AG09309 (cell line): ENCODE data around the gene DAAM2.

Source experiments
- DNase-seq: peaks from one replicate; pipeline ENCODE4 v3.0.0-alpha.2; 2010; ENCODE audit warnings: low read depth
- H3K4me3 ChIP-seq: 2 replicates; pipeline ENCODE4 v1.5.1; 2011; ENCODE audit warnings: mild to moderate bottlenecking, low read depth, low read length, moderate library complexity; ENCODE audit not compliant: control insufficient read depth
- CTCF ChIP-seq: IDR thresholded peaks from 2 replicates; pipeline ENCODE4 v1.5.1; 2011; ENCODE audit warnings: mild to moderate bottlenecking, low read depth, low read length, inconsistent platforms; ENCODE audit not compliant: insufficient read depth, control insufficient read depth; ENCODE audit errors: missing control alignments

Gene DAAM2

DNA sequence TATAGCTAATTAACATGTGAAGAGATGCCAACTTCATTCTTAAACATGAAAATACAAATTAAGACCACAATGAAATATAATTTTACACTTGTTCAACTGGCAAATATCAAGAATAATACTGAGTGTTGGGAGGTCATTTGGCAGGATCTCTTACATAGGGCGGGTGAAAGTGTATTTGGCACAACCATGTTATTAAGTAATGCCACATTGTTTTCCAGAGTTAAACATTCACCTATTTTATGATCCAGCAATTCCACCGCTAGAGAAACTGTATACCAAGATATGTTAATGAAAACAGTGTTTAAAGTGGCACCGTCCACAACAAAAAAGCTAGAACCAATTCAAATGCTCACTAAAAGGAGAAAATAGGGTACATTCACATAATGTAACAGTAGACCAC, 128.0 kb downstream of the DAAM2 start:
- H3K4me3 ChIP-seq, result no peak overlapping the region
- TF ChIP-seq CTCF, result no peak
- DNase-seq, result no peak

GRCh38 chr6:39922821-39923220, 130.6 kb downstream of the DAAM2 start:
- DNase-seq, result no peak
- H3K4me3 ChIP-seq, result no peak overlapping the region
- TF ChIP-seq CTCF, result no peak

GRCh38 chr6:39923394-39923793, 131.2 kb downstream of the DAAM2 start:
- no peak overlapping the region for H3K4me3 ChIP-seq
- DNase-seq, result no peak
- no peak for TF ChIP-seq CTCF

DNA sequence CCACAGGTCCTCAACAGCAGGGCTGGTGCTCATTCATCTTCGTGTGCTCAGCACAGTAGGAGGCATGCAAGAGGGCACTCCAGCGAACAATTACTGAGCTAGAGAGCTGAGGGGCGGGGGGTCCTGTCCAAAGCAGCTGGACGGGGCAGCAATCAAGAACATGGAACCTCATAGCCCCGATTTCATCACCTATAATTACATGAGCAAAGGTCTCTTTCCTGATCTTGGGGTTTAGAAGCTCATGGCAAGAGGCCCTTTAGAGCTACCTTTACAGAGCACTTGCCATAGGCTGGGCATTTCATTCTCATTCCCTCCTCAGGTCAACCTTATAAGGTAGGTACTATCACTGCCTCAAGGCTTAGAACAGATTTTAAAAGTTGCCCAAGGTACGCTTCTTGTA, 131.7 kb downstream of the DAAM2 start:
- DNase-seq, result no peak
- no peak for TF ChIP-seq CTCF
- no peak overlapping the region for H3K4me3 ChIP-seq

- no peak for DNase-seq
- H3K4me3 ChIP-seq, result no peak overlapping the region
- no peak for TF ChIP-seq CTCF
Observed at GRCh38 chr6:39924283-39924682, 132.1 kb downstream of the DAAM2 start.

- no peak overlapping the region for H3K4me3 ChIP-seq
- no peak for TF ChIP-seq CTCF
- no peak for DNase-seq
Observed at GRCh38 chr6:39925191-39925930, 133.2 kb downstream of the DAAM2 start.
